Thyroid gland (tissue), 4 donors: ENCODE results near the gene BARX2. TPM values are rescaled to one million over a fixed set of nuclear protein-coding genes. Genes with fewer than 3 reads are reported as not detected.

ENCODE experiments used
- DNase-seq, 2 donors: peaks; one replicate each; pipeline ENCODE4 v3.0.0-alpha.2; 2019
- H3K27ac ChIP-seq, 3 donors: fragments of 200-600 bp; sonication (generic); 1 replicate in 2 of 3; 2 replicates in 1 of 3; pipeline ENCODE4 v1.5.1; 2016 to 2019; ENCODE audit warnings: mild to moderate bottlenecking in 1 of 3, moderate library complexity in 1 of 3
- H3K27me3 ChIP-seq: fragments of 200-600 bp; sonication (generic); one replicate; pipeline ENCODE4 v1.5.1; 2019
- H3K36me3 ChIP-seq, 2 donors: fragments of 200-600 bp; sonication (generic); one replicate each; pipeline ENCODE4 v1.5.1; 2016 to 2019
- H3K4me1 ChIP-seq, 2 donors: fragments of 200-600 bp; sonication (generic); one replicate each; pipeline ENCODE4 v1.5.1; 2017 to 2019
- H3K4me3 ChIP-seq, 3 donors: fragments of 200-600 bp; sonication (generic); replicated peaks in 1 of 3; 1 replicate in 2 of 3; 2 replicates in 1 of 3; pipeline ENCODE4 v1.5.1; 2016; ENCODE audit warnings: mild to moderate bottlenecking in 1 of 3
- H3K9me3 ChIP-seq: fragments of 200-600 bp; sonication (generic); one replicate; pipeline ENCODE4 v1.5.1; 2017
- CTCF ChIP-seq, 6 experiments: fragments of 200-600 bp in 3 of 6; fragments of 450-650 bp in 3 of 6; sonication (generic) in 3 of 6; IDR thresholded peaks; one replicate each; pipeline ENCODE4 v1.5.1; 2016 to 2019; ENCODE audit warnings: antibody characterized with exemption in 6 of 6, mild to moderate bottlenecking in 2 of 6, inconsistent platforms in 1 of 6, moderate library complexity in 1 of 6
- POLR2A ChIP-seq, 2 donors: fragments of 450-650 bp; IDR thresholded peaks; one replicate each; pipeline ENCODE4 v1.6.1; 2017; ENCODE audit warnings: antibody characterized with exemption in 2 of 2, mild to moderate bottlenecking in 2 of 2, moderate library complexity in 1 of 2
- WGBS, 2 donors: methylation state at CpG; one replicate each; pipeline ENCODE4 v1.1.5; 2017; 5-methylcytosine and 5-hydroxymethylcytosine counted together
- intact Hi-C: fragments of 100-400 bp; cut with DNase I; formaldehyde crosslinking; loops from one replicate; pipeline ENCODE4 v1.15.1; 2023
- total RNA-seq, 4 donors: library from RNA; depleted of rRNA; stranded (reverse); fragments of >200 nt; gene quantifications; one replicate each; pipeline ENCODE4 v1.2.3, GENCODE V29; 2016

BARX2 gene
- total RNA-seq, 4 donors from 2014 or later, result 0.49 to 0.78 TPM; not detected in 2

- Histone ChIP-seq H3K27me3 (no peaks in the 10 kb centered on the region), H3K4me1 (no peaks in the 10 kb centered on the region), H3K36me3 (no peaks in the 10 kb centered on the region), H3K27ac (no peak overlapping the region), H3K9me3 (no peaks in the 10 kb centered on the region), H3K4me3 (no peak overlapping the region)
- 71 to 84% methylated on average over 4 of the region's 4 CpGs for WGBS, 2 donors
- intact Hi-C loops, result no loop called here
- DNase-seq, result no peak
- TF ChIP-seq POLR2A (IDR thresholded peaks at IDR 0.05) (no peak), CTCF (IDR thresholded peaks at IDR 0.05) (no peak)
These were observed 49.6 kb downstream of the BARX2 start for GRCh38 chr11:129425214-129425613.

GRCh38 chr11:129426038-129426437 lies 50.4 kb downstream of the BARX2 start:
- H3K27me3 ChIP-seq, result no peaks in the 10 kb centered on the region
- no peaks in the 10 kb centered on the region for H3K36me3 ChIP-seq
- H3K27ac ChIP-seq, result no peak overlapping the region
- intact Hi-C loops, result no loop called here
- DNase-seq, result no peak
- TF ChIP-seq POLR2A (IDR thresholded peaks at IDR 0.05), result no peak
- TF ChIP-seq CTCF (IDR thresholded peaks at IDR 0.05), result no peak
- no peaks in the 10 kb centered on the region for H3K4me1 ChIP-seq
- H3K9me3 ChIP-seq, result no peaks in the 10 kb centered on the region
- 94 to 95% methylated on average over 3 of the region's 3 CpGs for WGBS, 2 donors
- no peak overlapping the region for H3K4me3 ChIP-seq

- no peak overlapping the region for H3K4me3 ChIP-seq
- no peak for TF ChIP-seq POLR2A (IDR thresholded peaks at IDR 0.05)
- no peak for TF ChIP-seq CTCF (IDR thresholded peaks at IDR 0.05)
- H3K27ac ChIP-seq, result no peak overlapping the region
- intact Hi-C loops, result no loop called here
- H3K4me1 ChIP-seq, result no peaks in the 10 kb centered on the region
- no peak for DNase-seq
- H3K27me3 ChIP-seq, result no peaks in the 10 kb centered on the region
- no peaks in the 10 kb centered on the region for H3K36me3 ChIP-seq
- 94 to 99% methylated on average over 3 of the region's 3 CpGs for WGBS, 2 donors
- no peaks in the 10 kb centered on the region for H3K9me3 ChIP-seq
These were observed 51.1 kb downstream of the BARX2 start for GRCh38 chr11:129426776-129427175.

GRCh38 chr11:129427376-129427775 lies 51.7 kb downstream of the BARX2 start:
- no peak for DNase-seq
- no peaks in the 10 kb centered on the region for H3K27me3 ChIP-seq
- no peaks in the 10 kb centered on the region for H3K4me1 ChIP-seq
- H3K4me3 ChIP-seq, result no peak overlapping the region
- WGBS, 2 donors, result 72 to 80% methylated on average over 3 of the region's 3 CpGs
- intact Hi-C loops, result no loop called here
- H3K9me3 ChIP-seq, result no peaks in the 10 kb centered on the region
- TF ChIP-seq CTCF (IDR thresholded peaks at IDR 0.05), result no peak
- TF ChIP-seq POLR2A (IDR thresholded peaks at IDR 0.05), result no peak
- H3K36me3 ChIP-seq, result no peaks in the 10 kb centered on the region
- no peak overlapping the region for H3K27ac ChIP-seq

DNA sequence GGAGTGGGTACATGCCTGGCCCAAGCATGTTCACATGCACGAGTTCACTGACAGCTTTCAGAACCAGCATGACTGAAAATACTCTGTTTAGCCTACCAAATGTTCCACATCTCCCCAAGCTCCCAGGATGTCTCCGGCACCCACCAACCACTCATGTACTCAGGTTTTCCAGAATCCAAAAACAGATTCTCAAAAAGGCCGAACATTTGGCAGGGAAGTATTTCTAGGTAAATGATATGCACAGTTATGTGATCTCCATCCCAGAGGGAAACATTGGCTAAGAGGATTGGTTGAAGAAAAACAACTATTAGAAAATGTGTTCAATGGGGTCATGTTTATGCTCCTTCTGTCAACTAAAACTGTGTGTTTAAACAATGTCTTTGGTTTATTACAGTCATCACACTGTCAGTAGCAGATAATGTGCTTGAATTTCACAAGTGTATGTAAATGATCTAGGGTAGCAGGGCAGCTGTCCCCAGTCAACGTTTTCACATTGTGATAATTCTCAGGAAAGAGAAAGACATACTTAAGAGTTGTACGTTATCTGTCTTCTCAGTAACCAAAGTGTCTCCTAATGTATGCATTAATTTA lies 52.3 kb downstream of the BARX2 start:
- DNase-seq, result no peak
- 68 to 73% methylated on average over 5 of the region's 5 CpGs for WGBS, 2 donors
- H3K27me3 ChIP-seq, result no peaks in the 10 kb centered on the region
- intact Hi-C loops, result no loop called here
- H3K4me1 ChIP-seq, result no peaks in the 10 kb centered on the region
- no peaks in the 10 kb centered on the region for H3K36me3 ChIP-seq
- no peaks in the 10 kb centered on the region for H3K9me3 ChIP-seq
- no peak overlapping the region for H3K4me3 ChIP-seq
- H3K27ac ChIP-seq, result no peak overlapping the region
- TF ChIP-seq POLR2A (IDR thresholded peaks at IDR 0.05), result no peak
- no peak for TF ChIP-seq CTCF (IDR thresholded peaks at IDR 0.05)
